HG03469 (cell line): ENCODE measurements around the gene SEMA3F.

ENCODE experiments used
- ATAC-seq: cut with Tn5 transposase; IDR thresholded peaks from one replicate; pipeline ENCODE4 v1.9.1; 2021; ENCODE audit warnings: mild to moderate bottlenecking, moderate library complexity, moderate number of reproducible peaks; ENCODE audit not compliant: unreplicated experiment

SEMA3F gene

DNA sequence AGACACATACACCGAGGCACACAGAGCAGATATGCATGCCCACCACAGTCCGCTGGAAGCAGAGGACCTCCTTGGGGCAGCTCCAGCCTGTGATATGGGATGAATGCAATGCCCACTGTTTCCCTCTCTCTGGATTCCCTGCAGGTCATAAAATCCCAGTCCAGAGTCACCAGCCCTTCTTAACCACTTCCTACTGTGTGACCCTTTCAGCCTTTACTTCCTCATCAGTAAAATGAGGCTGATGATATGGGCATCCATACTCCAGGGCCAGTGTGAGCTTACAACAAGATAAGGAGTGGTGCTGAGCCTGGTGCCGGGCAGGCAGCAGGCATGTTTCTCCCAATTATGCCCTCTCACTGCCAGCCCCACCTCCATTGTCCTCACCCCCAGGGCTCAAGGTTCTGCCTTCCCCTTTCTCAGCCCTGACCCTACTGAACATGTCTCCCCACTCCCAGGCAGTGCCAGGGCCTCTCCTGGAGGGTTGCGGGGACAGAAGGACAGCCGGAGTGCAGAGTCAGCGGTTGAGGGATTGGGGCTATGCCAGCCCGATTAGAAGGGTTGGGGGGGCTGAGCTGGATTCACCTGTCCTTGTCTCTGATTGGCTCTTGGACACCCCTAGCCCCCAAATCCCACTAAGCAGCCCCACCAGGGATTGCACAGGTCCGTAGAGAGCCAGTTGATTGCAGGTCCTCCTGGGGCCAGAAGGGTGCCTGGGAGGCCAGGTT lies 36.0 kb downstream of the SEMA3F start, which contains the start of gene GNAT1:
GNAT1 (plus strand) TSS at position 675 of the 725 bp plus-strand sequence. CDS start 116 bp downstream, outside the sequence.
- no peak for ATAC-seq

DNA sequence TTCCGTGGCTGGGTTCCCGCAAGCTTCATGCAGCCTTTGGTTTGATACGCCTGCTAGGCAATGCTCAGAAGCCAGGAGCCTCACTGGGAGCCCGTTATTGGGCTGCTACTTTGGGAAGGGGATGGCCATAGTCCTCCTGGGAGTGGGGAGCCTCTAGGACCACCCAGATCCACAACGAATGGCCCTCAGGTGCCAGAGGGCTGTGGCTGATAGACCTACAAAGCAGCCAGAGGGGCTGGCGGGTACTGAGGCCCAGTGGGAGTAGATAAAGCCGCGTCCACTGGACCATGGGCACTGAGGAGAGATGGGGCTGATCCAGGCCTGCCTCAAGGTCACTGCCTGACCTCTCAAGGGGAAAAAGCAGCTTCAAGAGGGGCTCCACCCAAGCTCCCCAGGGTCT lies 37.0 kb downstream of the SEMA3F start:
- no peak for ATAC-seq

DNA sequence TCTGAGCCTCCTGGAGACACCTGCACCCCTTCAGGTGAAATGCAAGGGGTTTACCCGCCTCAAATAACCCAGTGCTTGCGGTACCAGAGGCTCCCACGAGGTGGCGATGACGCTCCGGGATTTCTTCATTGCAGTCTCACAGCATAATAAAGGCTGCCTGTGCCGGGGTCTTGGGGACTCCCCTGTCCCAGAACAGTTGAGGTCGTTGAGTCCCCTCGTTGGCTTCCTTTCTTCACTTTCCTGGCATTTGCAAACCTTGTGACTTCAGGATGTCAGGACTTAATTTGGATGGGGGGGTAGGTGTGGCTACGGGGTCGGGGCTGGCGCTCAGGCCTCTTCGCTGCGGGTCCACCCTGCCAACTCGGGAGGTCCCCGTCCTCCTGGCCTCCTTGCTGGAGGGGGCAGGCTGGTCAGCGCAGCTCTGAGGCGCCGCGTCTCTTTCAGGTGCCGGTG lies 37.6 kb downstream of the SEMA3F start:
- no peak for ATAC-seq

DNA sequence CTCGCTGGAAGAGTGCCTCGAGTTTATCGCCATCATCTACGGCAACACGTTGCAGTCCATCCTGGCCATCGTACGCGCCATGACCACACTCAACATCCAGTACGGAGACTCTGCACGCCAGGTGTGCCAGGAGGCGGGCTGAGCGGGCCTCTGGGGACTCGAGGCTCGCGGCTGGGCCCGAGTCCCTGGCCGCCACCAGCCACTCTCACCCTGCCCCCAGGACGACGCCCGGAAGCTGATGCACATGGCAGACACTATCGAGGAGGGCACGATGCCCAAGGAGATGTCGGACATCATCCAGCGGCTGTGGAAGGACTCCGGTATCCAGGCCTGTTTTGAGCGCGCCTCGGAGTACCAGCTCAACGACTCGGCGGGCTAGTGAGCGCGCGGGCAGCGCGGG lies 38.2 kb downstream of the SEMA3F start:
- ATAC-seq = no peak

DNA sequence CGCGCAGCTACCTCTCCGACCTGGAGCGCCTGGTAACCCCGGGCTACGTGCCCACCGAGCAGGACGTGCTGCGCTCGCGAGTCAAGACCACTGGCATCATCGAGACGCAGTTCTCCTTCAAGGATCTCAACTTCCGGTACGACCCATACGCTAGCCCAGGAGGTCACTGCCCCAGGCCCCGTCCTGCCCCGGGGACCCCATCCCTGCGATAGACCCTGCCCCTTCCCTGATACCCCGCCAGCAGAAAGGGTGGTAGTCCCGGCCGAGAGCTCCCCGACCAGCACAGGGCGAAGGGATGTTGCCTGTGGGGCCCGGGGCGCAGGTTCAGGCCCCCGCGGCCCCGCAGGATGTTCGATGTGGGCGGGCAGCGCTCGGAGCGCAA lies 38.6 kb downstream of the SEMA3F start:
- ATAC-seq = no peak

DNA sequence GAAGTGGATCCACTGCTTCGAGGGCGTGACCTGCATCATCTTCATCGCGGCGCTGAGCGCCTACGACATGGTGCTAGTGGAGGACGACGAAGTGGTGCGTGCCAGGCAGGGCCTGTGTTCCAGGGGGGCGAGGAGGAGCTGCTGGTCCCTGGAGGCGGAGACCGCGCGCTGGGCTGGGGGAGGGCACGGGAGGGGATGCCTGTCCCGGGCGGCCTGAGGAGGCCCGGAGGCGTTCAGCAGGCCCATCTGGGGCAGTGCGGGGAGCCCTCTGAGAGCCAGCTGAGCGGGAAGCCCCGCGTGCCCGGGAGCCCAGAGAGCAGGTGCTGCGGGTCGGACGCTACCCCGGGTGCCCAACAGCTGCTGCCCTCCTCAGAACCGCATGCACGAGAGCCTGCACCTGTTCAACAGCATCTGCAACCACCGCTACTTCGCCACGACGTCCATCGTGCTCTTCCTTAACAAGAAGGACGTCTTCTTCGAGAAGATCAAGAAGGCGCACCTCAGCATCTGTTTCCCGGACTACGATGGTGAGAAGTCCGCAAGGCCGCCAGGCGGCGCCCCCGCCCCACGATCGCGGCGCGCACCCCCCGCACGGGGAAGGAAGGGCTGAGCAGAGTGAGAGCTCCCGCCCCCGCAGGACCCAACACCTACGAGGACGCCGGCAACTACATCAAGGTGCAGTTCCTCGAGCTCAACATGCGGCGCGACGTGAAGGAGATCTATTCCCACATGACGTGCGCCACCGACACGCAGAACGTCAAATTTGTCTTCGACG lies 39.2 kb downstream of the SEMA3F start:
- ATAC-seq = no peak

DNA sequence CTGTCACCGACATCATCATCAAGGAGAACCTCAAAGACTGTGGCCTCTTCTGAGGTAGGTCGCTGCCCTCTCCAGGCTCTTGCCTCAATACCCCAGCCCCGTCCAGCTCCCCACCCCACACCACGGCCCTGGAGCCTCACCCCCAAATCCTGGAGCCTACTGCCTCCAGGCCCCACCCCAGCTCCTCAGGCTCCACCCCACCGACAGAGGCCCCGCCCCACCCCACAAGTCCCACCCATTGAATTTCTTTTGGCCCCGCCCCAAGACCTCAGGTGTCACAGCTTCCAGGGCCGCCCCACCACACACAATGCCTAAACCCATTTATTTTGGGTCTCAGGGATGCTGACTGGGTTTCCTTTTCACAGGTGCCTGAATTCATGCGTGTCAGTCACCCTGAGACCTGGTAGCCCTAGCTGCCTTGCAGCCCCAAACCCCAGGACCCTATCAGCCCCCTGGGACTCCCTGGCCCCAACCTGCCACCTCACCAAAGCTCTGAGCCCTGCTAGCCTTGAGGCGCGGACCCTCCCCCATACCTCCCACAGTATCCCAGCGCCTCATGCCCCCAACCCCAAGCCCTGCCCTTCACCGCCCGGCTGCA lies 39.9 kb downstream of the SEMA3F start:
- no peak for ATAC-seq

DNA sequence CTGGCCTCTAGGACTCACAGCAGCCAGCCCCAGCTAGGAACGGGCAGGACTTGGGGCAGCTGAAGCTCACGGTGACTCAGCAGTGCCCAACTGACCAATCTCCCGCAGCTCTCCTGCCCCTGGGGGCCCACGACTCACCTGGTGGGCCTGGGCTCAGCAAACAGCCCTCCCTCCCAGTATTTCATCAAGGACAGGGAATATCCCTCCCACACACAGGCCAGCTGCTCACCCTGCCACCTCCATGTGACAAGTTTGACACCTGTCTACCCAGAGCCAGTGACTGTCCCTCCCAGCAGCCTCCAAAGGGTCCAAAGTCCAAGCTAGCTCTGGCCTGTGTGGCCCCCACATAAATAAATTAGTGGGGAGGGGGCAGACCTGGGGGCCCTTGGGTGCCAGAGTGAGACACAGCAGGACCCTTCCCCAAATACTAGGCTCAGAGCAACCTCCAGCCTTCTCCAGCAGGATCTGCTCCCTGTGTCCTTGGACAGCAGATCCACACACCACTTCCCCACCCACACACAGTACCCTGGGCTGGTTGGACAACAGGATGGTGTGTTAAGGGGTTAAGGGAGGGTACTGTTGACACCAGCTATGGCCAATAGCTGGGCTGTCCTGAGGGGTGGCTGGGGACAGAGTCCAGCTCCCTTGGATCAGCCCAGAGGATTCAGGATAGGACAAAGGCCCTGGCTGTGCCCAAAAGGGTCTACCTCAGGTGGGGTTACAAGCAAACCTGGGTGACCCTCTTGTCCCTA lies 40.6 kb downstream of the SEMA3F start:
- no peak for ATAC-seq

DNA sequence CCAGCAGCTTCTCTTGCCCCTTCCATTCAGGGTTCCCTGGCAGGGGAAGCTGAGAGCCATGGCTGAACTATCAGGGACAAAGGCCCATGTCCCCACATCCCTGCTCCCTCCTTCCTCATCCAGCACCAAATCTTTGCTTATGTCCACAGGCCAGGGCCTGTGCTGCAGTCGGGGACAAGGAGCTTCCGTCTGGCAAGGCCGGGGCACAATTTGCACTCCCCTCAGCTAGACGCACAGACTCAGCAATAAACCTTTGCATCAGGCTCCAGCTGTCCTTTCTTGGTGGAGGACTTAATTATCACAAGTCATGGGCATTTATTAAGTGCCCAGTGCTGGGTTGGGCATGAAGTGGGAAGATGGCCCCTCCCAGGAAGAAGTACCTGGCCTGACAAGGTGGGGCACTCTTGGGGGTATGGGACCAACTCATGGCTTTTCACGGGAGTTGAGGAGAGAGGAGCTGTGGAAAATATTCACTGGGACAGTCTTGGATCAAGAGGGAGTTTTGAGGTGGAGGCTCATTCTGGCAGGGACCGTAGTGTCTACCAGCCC lies 41.2 kb downstream of the SEMA3F start:
- ATAC-seq = no peak

DNA sequence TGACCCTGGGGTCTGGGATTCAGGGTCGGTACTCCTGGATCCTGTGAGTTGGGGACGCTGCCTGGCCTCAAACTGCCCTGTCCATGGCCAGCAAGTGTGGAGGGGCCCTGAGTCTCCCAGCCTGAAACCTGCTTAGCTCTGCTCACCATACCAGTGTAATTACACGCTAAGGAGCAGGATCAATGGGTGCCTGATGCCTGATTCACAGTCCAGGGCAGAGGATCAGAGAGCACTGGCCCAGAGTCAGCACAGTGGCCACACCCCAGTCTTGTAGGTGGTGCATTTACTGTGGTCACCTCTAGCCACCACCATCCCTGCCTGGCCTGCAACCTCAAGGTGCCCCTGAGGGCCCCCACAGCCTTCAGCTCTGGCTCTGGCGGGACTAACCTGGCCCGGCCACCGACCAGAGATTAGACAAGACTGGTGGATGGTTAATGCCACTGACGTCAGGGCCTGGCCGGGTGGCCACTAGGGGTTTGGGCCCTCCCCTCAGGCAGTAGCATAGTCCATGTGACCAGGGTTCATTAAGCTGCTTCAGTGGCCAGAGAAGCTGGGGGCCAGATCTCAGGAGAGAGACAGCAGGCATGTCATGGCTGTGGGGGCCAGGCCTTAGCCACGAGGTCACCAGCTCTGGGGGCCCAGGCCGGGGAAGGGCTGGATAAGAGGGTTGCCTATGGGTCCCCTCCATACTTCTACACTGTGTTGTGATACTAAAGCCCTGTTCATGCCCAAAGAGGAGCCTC lies 46.6 kb downstream of the SEMA3F start:
- no peak for ATAC-seq

DNA sequence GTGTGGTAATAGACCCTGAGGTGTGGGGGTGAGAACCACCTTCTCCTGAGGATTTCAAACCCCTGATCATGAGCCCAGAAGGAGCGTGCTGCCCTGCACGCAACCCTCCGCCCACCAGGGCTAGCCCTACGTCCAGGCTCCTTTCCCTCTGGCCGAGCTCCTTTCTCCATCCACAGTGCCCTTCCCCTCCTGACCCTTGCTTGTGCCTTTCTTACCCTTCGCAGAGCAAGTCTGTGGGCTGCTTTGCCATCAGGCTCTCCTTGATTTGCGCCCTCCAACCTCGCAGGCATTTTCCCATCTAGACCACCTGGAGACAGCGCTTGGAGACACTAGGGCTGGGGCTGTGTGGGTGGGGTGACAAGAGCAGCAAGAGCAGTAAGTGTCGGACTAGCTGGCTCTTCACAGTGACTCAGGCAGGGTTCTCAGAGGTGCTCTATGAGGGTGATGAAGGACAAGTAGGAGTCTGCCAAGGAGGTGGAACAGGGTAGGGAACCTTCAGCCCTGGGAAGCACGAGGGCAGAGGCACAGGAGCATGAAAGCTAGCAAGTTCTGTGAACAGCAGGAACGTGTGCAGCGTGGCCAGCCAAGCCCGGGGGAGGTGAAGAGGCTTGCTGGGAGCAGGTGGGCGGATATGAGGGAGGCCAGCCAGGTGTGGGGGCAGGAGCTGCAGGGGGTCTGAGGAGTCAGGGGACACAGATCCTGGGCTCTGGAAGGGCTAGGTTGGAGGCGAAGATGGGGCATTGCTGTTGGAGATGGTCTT lies 47.4 kb downstream of the SEMA3F start:
- no peak for ATAC-seq

DNA sequence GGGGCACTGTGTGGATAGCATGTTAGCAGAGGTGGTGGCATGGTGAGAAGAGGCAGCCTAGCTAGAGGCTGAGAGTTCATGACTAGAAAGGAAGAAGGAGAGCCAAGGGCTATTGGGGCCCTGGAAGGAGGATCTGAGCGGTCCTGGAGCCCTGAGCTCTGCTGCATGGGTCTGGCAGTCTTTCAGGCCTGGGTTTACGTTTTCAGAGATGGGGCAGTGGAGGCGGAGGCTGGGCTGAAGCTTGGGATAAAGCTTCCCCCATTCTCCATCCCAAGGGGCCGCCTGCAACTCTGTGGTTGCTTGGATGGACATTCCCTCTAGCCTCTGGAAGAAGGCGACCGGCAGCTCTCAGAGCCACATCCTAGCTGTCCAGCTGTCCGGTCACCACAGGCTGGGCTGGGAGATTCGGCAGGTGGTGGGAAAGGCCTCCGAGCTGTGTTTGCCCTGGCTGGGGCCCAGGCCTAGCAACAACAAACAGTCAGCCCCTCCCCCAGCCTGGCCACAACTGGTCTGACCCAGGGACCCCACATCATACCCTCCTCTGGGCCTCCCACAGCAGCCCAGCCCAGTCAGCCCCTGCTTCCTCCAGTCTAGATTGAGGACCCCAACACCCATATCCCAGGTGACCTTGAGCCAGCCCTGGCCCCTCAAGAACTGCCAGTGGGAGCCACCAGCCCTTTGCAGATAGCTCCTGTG lies 48.1 kb downstream of the SEMA3F start:
- ATAC-seq = no peak

DNA sequence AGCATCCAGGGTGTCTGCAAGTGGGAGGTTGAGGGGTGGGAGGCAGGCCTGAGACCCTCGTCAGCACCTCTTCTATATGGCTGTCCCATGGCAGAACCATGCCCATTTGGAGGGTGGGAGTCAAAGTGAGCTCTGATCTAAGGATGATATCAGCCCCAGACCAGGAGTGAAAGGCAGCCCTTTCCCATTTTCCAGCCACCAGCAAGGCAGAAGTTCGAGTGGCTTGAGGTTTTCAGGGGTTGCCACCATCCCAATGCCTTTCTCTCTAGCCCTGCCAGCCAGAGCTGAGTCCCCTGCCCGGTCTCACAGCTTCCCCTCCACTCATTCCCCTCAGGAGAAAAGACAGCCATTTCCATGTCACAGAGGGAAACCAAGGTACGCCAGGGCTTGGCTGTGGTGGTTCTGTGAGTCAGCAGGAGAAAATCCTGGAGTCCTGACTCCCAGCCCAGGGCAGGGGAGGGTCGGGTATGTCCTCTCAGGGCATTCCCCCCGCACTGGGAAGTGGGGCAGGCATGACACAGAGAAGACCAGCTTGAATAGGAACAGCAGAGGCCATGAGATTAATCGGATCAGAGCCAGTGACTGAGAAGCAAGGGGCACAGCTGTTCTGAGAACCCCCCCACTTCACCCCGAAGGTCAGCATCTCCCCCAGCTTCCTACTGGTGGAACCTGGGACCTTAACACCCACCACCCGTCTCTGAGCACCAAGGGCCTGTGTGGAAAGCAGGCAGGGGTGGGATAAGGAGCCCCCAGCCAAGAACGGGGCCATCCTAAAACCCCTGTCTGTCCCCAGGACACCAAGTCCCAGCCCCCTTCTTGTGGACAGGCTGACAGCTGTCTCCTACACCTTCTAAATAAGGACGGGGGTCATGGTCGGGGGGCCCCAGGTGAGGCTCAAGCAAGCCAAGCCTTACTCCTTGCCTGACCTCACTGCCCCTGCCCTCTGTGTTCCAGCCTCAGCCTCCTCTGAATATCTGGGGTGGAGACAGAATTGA lies 49.0 kb downstream of the SEMA3F start:
- ATAC-seq = no peak

DNA sequence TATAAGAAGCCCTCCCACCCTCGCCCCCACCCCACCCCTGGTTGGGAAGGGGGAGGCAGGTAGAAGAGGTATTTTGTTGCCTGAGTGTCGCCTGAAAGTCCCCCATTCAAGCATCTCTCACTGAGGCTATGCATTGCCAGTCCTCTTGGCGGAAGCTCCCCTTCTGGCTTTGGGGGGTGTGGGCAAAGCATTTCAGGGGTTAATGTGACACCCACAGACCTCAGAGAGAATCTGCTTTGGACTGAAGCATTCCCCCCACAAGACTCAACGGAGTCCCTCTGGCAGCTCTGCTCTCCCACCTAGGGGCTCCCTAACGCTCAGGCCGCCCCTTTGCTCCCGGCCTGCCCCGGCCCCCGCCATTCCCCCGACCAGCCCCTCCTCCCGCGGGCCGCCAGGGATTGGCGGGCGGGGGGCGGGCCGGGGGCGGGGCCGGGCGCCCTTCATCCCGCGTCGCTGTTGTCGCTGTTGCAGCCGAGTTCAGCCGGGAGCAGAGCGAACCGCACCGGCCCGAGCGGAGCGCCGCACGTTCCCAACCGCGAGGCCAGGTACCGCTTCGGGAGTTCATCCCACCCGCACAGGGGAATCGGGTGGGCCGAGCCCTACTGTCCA lies 49.8 kb downstream of the SEMA3F start, which contains the start of gene SLC38A3:
SLC38A3 (plus strand) TSS at position 468 of the 609 bp plus-strand sequence. CDS start 8,929 bp downstream, outside the sequence.
- ATAC-seq = no peak

DNA sequence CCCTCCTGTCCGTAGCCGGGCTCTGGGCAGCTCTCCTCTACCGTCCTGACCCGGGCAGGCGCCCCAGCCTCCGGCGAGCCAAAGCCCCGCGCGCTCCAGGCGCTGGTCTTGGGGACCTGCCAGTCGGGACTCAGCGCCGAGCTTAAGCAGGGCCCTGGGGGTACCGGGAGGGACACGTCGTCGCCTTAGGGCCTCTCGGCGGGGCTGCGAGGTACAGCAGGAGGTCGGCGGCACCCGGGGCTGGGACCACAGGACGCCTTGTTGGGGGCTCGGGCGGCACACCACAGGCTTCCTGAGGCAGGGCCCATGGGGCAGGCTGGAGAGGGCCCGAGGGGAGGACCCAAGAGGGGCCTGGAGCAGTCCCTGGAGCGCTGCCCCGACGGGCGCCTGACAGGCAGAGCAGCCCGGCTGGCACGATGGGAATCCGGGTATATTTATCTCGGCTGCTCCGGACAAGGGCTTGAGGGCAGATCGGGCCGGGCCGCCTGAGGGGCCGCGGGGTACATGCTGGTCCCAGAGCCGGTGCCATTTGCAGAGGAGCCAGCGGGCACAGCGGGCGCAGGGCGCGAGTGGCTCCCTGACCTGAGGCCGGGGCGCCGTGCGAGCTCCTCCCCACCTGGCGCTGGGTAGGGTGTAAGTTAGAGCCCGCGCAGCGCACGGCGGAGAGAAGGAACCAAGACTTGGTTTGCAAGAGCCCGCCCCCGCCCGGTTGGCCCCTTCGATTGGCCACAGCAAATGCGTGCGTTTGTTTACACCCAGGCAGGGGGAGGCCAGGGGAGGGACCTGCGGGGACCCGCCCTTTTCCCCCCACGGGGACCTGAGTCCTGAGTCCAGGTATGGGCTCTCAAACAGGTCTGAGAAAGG lies 50.5 kb downstream of the SEMA3F start:
- ATAC-seq = no peak
